ENCODE results near the gene HOXC13.

Gene HOXC13

DNA sequence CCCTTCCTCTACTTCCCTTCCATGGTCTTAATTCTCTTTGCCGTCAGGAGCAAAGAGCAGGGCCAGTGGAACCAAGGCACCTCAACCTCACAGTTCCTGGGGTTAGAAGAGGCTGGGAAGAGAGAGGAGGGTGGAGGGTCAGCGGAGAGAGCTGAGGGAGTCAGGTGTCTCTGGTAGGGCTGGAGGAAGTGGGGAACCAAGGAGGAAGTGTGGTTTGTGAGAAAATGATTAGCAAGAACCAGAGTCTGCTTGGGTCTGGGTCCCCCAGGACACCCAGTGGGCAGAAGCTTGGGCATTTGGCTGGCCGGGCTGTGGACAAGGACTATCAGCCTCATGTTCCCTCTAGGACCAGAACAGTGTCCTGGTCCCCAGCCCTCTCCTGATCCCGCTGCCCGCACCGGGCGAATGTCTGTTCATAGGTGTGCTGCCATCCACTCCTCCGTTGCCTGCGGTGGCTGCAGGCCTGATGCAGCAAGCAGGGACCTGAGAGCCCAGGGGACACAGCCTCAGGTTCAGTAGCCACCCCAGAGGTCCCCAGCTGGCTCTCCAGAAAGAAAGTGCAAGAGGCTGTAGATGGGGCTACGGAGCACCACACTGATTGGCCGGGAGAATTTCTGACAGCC lies 18.4 kb downstream of the HOXC13 start:
- Histone ChIP-seq H3K36me3 (ENCODE audit: control insufficient read depth, insufficient read depth, low read length) (no peaks in the 10 kb centered on the region), H3K4me1 (ENCODE audit: control insufficient read depth, insufficient read depth, low read length, poor library complexity, severe bottlenecking) (peaks cover 10% of the 10 kb centered on the region), H3K4me3 (ENCODE audit: extremely low read depth, insufficient read depth, low read length, poor library complexity, severe bottlenecking) (no peak overlapping the region), H3K9me3 (ENCODE audit: control insufficient read depth, low read length) (no peaks in the 10 kb centered on the region), H3K27ac (ENCODE audit: low read depth, low read length, severe bottlenecking) (no peak overlapping the region)
- 14 to 29% methylated on average over 10 of the region's 11 CpGs for WGBS, 2 experiments (ENCODE audit: insufficient coverage in 2 of 2)

DNA sequence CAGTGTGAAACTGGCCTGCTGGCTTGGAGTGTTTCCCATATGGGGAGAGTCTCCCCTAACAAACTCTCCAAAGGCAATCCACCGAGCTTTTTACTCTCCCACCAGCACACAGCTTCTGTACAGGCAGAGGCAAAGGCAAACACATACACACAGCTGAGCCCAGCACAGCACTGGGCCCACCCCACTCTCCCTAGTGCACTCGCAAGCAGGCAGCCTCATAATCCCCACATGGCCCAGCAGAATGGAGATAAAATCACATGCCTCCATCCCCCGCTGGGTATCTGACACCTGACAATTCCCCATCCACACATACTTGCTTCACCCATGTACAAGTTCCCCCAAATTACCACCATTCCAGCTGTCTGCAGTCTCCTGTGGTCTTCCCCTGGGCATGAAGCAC lies 19.5 kb downstream of the HOXC13 start:
- no peaks in the 10 kb centered on the region for H3K9me3 ChIP-seq (ENCODE audit: control insufficient read depth, low read length)
- no peak overlapping the region for H3K4me3 ChIP-seq (ENCODE audit: extremely low read depth, insufficient read depth, low read length, poor library complexity, severe bottlenecking)
- 27 to 31% methylated on average over 3 of the region's 3 CpGs for WGBS, 2 experiments (ENCODE audit: insufficient coverage in 2 of 2)
- no peaks in the 10 kb centered on the region for H3K36me3 ChIP-seq (ENCODE audit: control insufficient read depth, insufficient read depth, low read length)
- H3K27ac ChIP-seq (ENCODE audit: low read depth, low read length, severe bottlenecking) = no peak overlapping the region
- H3K4me1 ChIP-seq (ENCODE audit: control insufficient read depth, insufficient read depth, low read length, poor library complexity, severe bottlenecking) = peaks cover 9% of the 10 kb centered on the region

DNA sequence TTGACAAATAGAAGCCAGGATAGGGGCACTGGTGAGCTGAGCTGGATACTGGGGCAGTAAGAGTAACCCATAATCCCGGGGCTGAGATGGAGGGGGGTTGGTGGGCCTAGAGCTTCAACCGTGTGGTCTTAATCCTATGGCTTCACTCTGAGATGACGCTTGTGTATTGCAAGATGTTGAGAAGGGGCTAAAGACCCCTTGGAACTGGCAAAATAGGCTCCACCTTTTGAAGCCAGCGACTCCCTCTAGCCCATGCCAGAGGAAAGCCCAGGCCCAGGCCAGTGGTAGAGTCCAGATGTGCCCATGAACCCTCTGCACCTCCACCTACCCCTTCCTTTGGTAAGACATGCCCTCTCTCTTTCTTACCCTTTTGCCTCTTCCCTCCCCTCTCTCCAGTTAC lies 20.7 kb downstream of the HOXC13 start:
- Histone ChIP-seq H3K4me1 (ENCODE audit: control insufficient read depth, insufficient read depth, low read length, poor library complexity, severe bottlenecking) (no peaks in the 10 kb centered on the region), H3K4me3 (ENCODE audit: extremely low read depth, insufficient read depth, low read length, poor library complexity, severe bottlenecking) (no peak overlapping the region), H3K27ac (ENCODE audit: low read depth, low read length, severe bottlenecking) (no peak overlapping the region), H3K9me3 (ENCODE audit: control insufficient read depth, low read length) (no peaks in the 10 kb centered on the region), H3K36me3 (ENCODE audit: control insufficient read depth, insufficient read depth, low read length) (no peaks in the 10 kb centered on the region)
- WGBS, 2 experiments (ENCODE audit: insufficient coverage in 2 of 2) = 15 to 25% methylated on average over 4 of the region's 4 CpGs

- H3K27ac ChIP-seq (ENCODE audit: low read depth, low read length, severe bottlenecking) = no peak overlapping the region
- WGBS, 2 experiments (ENCODE audit: insufficient coverage in 2 of 2) = 25 to 26% methylated on average over 32 to 35 of the region's 39 CpGs
- H3K36me3 ChIP-seq (ENCODE audit: control insufficient read depth, insufficient read depth, low read length) = no peaks in the 10 kb centered on the region
- no peak overlapping the region for H3K4me3 ChIP-seq (ENCODE audit: extremely low read depth, insufficient read depth, low read length, poor library complexity, severe bottlenecking)
- no peaks in the 10 kb centered on the region for H3K4me1 ChIP-seq (ENCODE audit: control insufficient read depth, insufficient read depth, low read length, poor library complexity, severe bottlenecking)
- H3K9me3 ChIP-seq (ENCODE audit: control insufficient read depth, low read length) = no peaks in the 10 kb centered on the region
Measured at GRCh38 chr12:53960187-53961024, 21.8 kb downstream of the HOXC13 start.

DNA sequence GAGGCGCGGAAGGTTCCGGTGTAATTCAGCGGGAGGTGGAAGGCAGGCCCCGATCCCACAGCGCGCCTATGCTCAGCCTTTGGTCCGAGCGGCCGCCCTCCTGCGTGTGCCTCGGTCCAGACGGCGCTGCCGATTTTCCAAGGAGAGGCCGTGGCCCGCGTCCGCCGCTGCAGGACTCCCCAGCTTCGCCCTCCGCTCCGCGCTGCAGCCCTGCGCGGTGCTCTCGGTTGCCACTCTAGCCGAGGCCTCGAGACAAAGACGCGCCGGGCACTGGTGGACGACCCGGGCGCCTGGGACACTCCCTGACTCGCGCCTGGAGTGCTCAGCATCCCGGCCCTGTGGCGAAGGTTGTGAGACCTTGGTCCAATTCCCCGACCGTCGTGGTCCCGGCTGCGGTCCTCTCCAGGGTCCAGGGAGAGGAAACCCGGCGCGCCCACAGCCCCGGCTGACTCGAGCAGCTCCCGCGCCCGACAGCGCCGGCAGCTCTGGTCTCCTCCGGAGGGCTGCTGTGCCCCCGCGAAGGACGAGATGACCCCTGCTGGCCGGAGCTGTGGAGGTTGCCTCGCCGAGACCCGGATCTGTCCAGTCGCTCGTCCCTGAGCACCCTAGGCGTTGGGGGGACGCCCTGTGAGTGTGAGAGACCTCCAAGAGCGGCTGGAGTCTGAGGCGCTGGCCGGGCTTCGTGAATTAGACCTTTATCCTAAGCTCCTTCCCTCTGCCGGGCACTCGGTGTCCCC lies 22.6 kb downstream of the HOXC13 start:
- no peak overlapping the region for H3K27ac ChIP-seq (ENCODE audit: low read depth, low read length, severe bottlenecking)
- no peaks in the 10 kb centered on the region for H3K36me3 ChIP-seq (ENCODE audit: control insufficient read depth, insufficient read depth, low read length)
- H3K9me3 ChIP-seq (ENCODE audit: control insufficient read depth, low read length) = no peaks in the 10 kb centered on the region
- H3K4me3 ChIP-seq (ENCODE audit: extremely low read depth, insufficient read depth, low read length, poor library complexity, severe bottlenecking) = no peak overlapping the region
- 2 to 4% methylated on average over 50 to 68 of the region's 72 CpGs for WGBS, 2 experiments (ENCODE audit: insufficient coverage in 2 of 2)
- H3K4me1 ChIP-seq (ENCODE audit: control insufficient read depth, insufficient read depth, low read length, poor library complexity, severe bottlenecking) = no peaks in the 10 kb centered on the region

DNA sequence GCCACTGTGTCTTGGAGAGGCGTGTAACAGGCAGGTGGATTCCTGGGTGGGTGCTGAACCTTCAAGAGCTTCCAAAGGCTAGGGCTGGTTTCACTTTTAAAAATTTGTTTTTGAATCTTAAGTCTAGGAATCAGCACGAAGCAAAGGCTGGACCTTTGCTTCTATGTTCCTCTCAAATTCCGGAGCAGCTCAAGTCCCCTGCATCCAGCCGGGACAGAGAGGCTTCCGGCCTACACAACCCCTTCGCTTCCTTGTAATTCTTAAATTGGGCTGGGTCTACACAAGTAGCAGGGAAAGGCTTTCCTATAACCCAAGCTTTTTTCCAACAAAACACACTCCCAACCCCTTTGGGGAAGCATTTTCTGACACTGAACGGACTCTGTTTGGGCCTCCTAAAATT lies 24.4 kb downstream of the HOXC13 start:
- H3K4me3 ChIP-seq (ENCODE audit: extremely low read depth, insufficient read depth, low read length, poor library complexity, severe bottlenecking) = no peak overlapping the region
- no peak overlapping the region for H3K27ac ChIP-seq (ENCODE audit: low read depth, low read length, severe bottlenecking)
- 29 to 45% methylated on average over 6 to 7 of the region's 7 CpGs for WGBS, 2 experiments (ENCODE audit: insufficient coverage in 2 of 2)
- no peaks in the 10 kb centered on the region for H3K36me3 ChIP-seq (ENCODE audit: control insufficient read depth, insufficient read depth, low read length)
- no peaks in the 10 kb centered on the region for H3K4me1 ChIP-seq (ENCODE audit: control insufficient read depth, insufficient read depth, low read length, poor library complexity, severe bottlenecking)
- no peaks in the 10 kb centered on the region for H3K9me3 ChIP-seq (ENCODE audit: control insufficient read depth, low read length)

GRCh38 chr12:53963434-53964314 lies 25.0 kb downstream of the HOXC13 start:
- WGBS, 2 experiments (ENCODE audit: insufficient coverage in 2 of 2) = 8 to 11% methylated on average over 26 to 30 of the region's 38 CpGs

DNA sequence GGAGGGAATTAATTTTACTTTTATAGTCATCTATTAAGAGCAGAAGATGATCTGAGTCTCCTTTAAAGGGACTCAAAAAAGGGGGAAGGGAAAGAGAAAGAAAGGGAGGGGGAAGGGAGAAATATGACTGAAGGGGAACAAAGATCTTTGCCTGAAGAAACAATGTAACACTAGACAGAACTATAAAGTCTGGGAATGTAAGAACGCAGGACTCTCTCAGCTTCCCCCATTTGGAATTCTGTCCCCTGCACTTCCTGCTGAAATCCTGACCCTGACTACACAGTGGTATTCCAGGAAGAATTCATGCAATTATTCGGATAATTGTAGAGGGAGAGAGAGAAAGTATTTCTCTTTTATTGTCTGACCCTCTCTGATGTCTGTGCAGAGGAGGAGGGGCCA lies 25.7 kb downstream of the HOXC13 start:
- whole genome bisulfite sequencing, 2 experiments (ENCODE audit: insufficient coverage in 2 of 2) = 0% methylated on average over 1 of the region's 2 CpGs
- Histone ChIP-seq H3K36me3 (ENCODE audit: control insufficient read depth, insufficient read depth, low read length) (no peaks in the 10 kb centered on the region), H3K4me1 (ENCODE audit: control insufficient read depth, insufficient read depth, low read length, poor library complexity, severe bottlenecking) (no peaks in the 10 kb centered on the region), H3K9me3 (ENCODE audit: control insufficient read depth, low read length) (no peaks in the 10 kb centered on the region), H3K27ac (ENCODE audit: low read depth, low read length, severe bottlenecking) (no peak overlapping the region), H3K4me3 (ENCODE audit: extremely low read depth, insufficient read depth, low read length, poor library complexity, severe bottlenecking) (no peak overlapping the region)

More at GRCh38 chr12:53963434-53964314, 25.0 kb downstream of the HOXC13 start:
- Histone ChIP-seq H3K36me3 (ENCODE audit: control insufficient read depth, insufficient read depth, low read length) (no peaks in the 10 kb centered on the region), H3K9me3 (ENCODE audit: control insufficient read depth, low read length) (no peaks in the 10 kb centered on the region), H3K4me3 (ENCODE audit: extremely low read depth, insufficient read depth, low read length, poor library complexity, severe bottlenecking) (no peak overlapping the region), H3K4me1 (ENCODE audit: control insufficient read depth, insufficient read depth, low read length, poor library complexity, severe bottlenecking) (no peaks in the 10 kb centered on the region), H3K27ac (ENCODE audit: low read depth, low read length, severe bottlenecking) (no peak overlapping the region)

DNA sequence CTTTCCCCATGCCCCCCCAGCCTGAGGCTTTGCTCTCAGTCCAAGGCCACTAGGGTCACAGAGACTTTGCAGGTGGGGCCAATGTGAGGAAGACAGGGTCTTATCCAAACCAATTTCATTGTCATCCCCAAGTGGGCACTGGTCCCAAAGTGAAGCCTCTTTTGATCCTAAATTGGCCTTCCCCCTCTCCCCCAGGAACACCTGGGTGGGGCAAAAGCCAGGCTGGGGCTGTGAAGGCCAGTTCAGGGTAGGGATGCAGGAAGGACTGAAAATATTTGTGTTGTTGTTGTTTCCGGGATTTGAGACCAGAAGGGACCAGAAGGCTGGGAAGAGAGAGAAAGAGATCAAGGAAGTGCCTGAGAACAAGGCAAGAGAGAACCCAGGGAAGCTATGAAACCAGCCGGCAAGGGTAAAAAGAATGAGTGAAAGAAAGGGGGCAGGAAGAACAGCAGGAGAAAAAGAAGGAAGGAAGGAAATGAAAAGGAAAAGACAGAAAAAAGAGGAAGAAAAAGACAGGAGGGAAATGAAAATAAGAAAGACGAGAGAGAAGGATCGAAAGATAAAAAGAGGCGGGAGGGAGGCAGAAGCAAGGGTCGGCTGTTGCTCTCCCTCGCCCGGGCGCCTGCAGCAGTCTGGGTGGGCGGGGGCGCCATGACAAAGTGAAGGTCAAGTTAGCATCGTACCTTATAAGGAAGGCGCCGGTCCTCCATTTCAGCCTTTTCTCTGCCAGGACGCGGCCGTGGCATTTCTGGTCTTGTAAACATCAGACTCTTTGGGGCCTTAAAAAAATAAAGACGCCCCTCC lies 26.9 kb downstream of the HOXC13 start:
- WGBS, 2 experiments (ENCODE audit: insufficient coverage in 2 of 2) = 3 to 4% methylated on average over 12 to 17 of the region's 18 CpGs
- Histone ChIP-seq H3K4me1 (ENCODE audit: control insufficient read depth, insufficient read depth, low read length, poor library complexity, severe bottlenecking) (no peaks in the 10 kb centered on the region), H3K4me3 (ENCODE audit: extremely low read depth, insufficient read depth, low read length, poor library complexity, severe bottlenecking) (no peak overlapping the region), H3K36me3 (ENCODE audit: control insufficient read depth, insufficient read depth, low read length) (no peaks in the 10 kb centered on the region), H3K9me3 (ENCODE audit: control insufficient read depth, low read length) (no peaks in the 10 kb centered on the region), H3K27ac (ENCODE audit: low read depth, low read length, severe bottlenecking) (no peak overlapping the region)

DNA sequence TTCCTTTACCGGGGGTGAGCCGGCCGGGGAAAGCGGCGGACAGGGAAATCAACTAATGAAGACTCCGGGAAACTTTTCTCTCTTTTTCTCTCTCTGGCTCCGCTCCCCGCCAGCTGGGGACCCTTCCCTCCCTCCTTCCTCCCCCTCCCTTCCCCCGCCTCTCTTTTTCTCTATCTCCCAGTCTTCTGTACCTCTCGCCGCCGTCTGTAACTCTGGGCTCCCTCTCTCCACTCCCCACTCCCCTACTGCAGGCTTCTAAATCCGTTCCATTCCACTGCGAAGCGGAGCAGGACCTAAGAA lies 27.4 kb downstream of the HOXC13 start:
- Histone ChIP-seq H3K4me1 (ENCODE audit: control insufficient read depth, insufficient read depth, low read length, poor library complexity, severe bottlenecking) (no peaks in the 10 kb centered on the region), H3K36me3 (ENCODE audit: control insufficient read depth, insufficient read depth, low read length) (no peaks in the 10 kb centered on the region), H3K27ac (ENCODE audit: low read depth, low read length, severe bottlenecking) (no peak overlapping the region), H3K9me3 (ENCODE audit: control insufficient read depth, low read length) (no peaks in the 10 kb centered on the region), H3K4me3 (ENCODE audit: extremely low read depth, insufficient read depth, low read length, poor library complexity, severe bottlenecking) (no peak overlapping the region)
- WGBS, 2 experiments (ENCODE audit: insufficient coverage in 2 of 2) = 0% methylated on average over 3 to 10 of the region's 15 CpGs

Measured in mesodermal cell (in vitro differentiated cells).